ENCODE measurements around the gene TSPAN8. TPM values are rescaled to one million over a fixed set of nuclear protein-coding genes. Genes with fewer than 3 reads are reported as not detected.

TSPAN8 gene
- total RNA-seq, 1 donor from 2014 or later = not detected

DNA sequence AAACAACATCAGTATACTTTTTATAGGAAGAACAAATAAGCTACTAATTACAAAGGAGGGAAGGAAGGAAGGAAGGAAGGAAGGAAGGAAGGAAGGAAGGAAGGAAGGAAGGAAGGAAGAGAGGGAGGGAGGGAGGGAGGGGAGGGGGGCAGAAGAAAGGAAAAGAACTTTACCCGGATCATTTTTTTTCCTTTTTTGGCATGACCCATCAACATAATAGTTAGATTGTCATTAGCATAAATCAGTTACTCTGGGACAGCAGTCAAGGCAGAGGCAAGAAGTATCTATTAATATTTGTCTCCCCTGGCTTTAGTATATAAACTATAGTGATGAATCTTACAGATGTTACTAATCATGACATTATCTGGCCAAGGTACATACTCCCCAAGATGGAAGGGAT, 35.2 kb upstream of the TSPAN8 start:
- DNase-seq (ENCODE audit: low read depth) (no peak), FAIRE-seq (no peak)
- Mint-ChIP-seq H3K4me3 (ENCODE audit: unreplicated experiment) (no peak overlapping the region), H3K36me3 (ENCODE audit: low read depth, unreplicated experiment) (peaks cover 2% of the 10 kb centered on the region), H3K9me3 (ENCODE audit: unreplicated experiment) (no peaks in the 10 kb centered on the region), H3K27me3 (ENCODE audit: low read depth, unreplicated experiment) (no peaks in the 10 kb centered on the region), H3K4me1 (ENCODE audit: low read depth, unreplicated experiment) (no peaks in the 10 kb centered on the region), H3K27ac (ENCODE audit: unreplicated experiment) (no peak overlapping the region)
- H3K79me2 ChIP-seq (ENCODE audit: insufficient read depth, low read length) = no peaks in the 10 kb centered on the region
- H3K27ac ChIP-seq (ENCODE audit: low read depth, low read length) = no peak overlapping the region
- H3K27me3 ChIP-seq (ENCODE audit: insufficient read depth, low read length) = no peaks in the 10 kb centered on the region
- no peaks in the 10 kb centered on the region for H3K4me1 ChIP-seq (ENCODE audit: insufficient read depth, low read length)
- TF ChIP-seq, protein P1, sequence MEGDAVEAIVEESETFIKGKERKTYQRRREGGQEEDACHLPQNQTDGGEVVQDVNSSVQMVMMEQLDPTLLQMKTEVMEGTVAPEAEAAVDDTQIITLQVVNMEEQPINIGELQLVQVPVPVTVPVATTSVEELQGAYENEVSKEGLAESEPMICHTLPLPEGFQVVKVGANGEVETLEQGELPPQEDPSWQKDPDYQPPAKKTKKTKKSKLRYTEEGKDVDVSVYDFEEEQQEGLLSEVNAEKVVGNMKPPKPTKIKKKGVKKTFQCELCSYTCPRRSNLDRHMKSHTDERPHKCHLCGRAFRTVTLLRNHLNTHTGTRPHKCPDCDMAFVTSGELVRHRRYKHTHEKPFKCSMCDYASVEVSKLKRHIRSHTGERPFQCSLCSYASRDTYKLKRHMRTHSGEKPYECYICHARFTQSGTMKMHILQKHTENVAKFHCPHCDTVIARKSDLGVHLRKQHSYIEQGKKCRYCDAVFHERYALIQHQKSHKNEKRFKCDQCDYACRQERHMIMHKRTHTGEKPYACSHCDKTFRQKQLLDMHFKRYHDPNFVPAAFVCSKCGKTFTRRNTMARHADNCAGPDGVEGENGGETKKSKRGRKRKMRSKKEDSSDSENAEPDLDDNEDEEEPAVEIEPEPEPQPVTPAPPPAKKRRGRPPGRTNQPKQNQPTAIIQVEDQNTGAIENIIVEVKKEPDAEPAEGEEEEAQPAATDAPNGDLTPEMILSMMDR (IDR thresholded peaks at IDR 0.05; ENCODE audit: insufficient read depth, low read depth, low read length) = no peak
- TF ChIP-seq EZH2 (IDR thresholded peaks at IDR 0.05; ENCODE audit: insufficient read depth, low read length) = no peak
- no peaks in the 10 kb centered on the region for H3K36me3 ChIP-seq (ENCODE audit: insufficient read depth, low read length)
- no peak overlapping the region for H2AFZ ChIP-seq (ENCODE audit: low read depth, low read length)
- H3K4me2 ChIP-seq (ENCODE audit: low read length) = no peak overlapping the region
- H3K9ac ChIP-seq (ENCODE audit: low read length) = no peak overlapping the region
- no peaks in the 10 kb centered on the region for H4K20me1 ChIP-seq (ENCODE audit: insufficient read depth, low read length)
- no peaks in the 10 kb centered on the region for H3K9me3 ChIP-seq (ENCODE audit: insufficient read depth, low read depth, low read length)
- H3K4me3 ChIP-seq (ENCODE audit: insufficient read depth, low read depth, low read length) = no peak overlapping the region

DNA sequence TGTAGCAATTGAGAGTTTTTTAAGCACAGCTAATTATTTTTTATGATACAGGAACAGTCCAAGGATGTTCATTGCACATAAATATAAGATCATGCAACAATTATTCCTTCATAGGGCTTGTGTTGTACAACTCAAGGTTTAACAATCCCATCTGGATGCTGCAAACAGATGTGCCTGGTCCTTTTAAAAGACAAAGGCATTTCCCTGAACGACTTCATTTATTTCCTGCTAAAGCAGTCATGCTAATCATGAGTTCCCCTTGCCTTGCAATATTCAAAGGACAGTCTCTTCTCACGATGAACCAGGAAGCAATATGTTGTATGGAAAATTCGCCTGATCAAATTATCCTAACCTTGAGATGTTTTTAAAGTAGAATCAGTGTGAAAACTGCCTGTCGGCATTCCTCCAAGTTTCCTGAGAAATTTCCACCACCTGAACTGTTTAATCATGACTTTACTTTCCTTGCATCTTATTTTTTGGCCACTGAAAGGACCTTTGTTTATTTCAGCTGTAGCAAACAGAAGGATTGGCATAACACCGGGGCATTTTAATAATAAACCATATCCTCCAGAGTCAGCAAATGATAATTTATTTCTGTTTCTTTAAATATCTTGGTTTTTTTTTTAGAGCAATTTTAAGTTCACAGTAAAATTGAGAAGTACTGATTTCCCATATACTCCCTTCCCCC, 33.9 kb upstream of the TSPAN8 start:
- H2AFZ ChIP-seq (ENCODE audit: low read depth, low read length) = no peak overlapping the region
- H4K20me1 ChIP-seq (ENCODE audit: insufficient read depth, low read length) = no peaks in the 10 kb centered on the region
- Mint-ChIP-seq H3K4me1 (ENCODE audit: low read depth, unreplicated experiment) (no peaks in the 10 kb centered on the region), H3K27ac (ENCODE audit: unreplicated experiment) (no peak overlapping the region), H3K27me3 (ENCODE audit: low read depth, unreplicated experiment) (no peaks in the 10 kb centered on the region), H3K9me3 (ENCODE audit: unreplicated experiment) (no peaks in the 10 kb centered on the region), H3K36me3 (ENCODE audit: low read depth, unreplicated experiment) (peaks cover 2% of the 10 kb centered on the region), H3K4me3 (ENCODE audit: unreplicated experiment) (no peak overlapping the region)
- no peaks in the 10 kb centered on the region for H3K9me3 ChIP-seq (ENCODE audit: insufficient read depth, low read depth, low read length)
- H3K79me2 ChIP-seq (ENCODE audit: insufficient read depth, low read length) = no peaks in the 10 kb centered on the region
- TF ChIP-seq EZH2 (IDR thresholded peaks at IDR 0.05; ENCODE audit: insufficient read depth, low read length) = no peak
- TF ChIP-seq, protein P1 (IDR thresholded peaks at IDR 0.05; ENCODE audit: insufficient read depth, low read depth, low read length) = no peak
- FAIRE-seq (no peak), DNase-seq (ENCODE audit: low read depth) (no peak)
- H3K4me2 ChIP-seq (ENCODE audit: low read length) = no peak overlapping the region
- H3K4me1 ChIP-seq (ENCODE audit: insufficient read depth, low read length) = no peaks in the 10 kb centered on the region
- no peaks in the 10 kb centered on the region for H3K27me3 ChIP-seq (ENCODE audit: insufficient read depth, low read length)
- H3K27ac ChIP-seq (ENCODE audit: low read depth, low read length) = no peak overlapping the region
- H3K9ac ChIP-seq (ENCODE audit: low read length) = no peak overlapping the region
- H3K4me3 ChIP-seq (ENCODE audit: insufficient read depth, low read depth, low read length) = no peak overlapping the region
- H3K36me3 ChIP-seq (ENCODE audit: insufficient read depth, low read length) = no peaks in the 10 kb centered on the region

DNA sequence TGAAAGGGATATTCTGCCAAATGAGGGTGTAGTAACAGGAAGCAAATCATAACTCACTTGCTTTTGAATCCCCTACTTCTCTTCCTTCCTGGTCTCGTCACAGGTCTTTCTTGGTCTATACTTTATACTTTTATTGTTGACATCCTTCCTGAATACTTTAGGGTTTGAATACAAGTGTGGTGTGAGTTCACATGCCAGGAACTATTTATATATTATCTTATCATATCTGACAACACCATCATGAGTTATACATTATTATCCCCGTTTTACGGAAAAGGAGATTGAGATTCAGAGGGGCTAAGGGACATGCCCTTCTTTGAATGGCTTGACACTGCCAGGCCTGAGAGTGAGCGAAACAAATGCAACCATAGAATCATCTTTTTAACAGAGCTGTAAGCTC, 33.0 kb upstream of the TSPAN8 start:
- Histone ChIP-seq H3K36me3 (ENCODE audit: insufficient read depth, low read length) (no peaks in the 10 kb centered on the region), H3K4me3 (ENCODE audit: insufficient read depth, low read depth, low read length) (no peak overlapping the region), H2AFZ (ENCODE audit: low read depth, low read length) (no peak overlapping the region), H3K9me3 (ENCODE audit: insufficient read depth, low read depth, low read length) (no peaks in the 10 kb centered on the region), H3K27me3 (ENCODE audit: insufficient read depth, low read length) (no peaks in the 10 kb centered on the region), H3K79me2 (ENCODE audit: insufficient read depth, low read length) (no peaks in the 10 kb centered on the region), H3K9ac (ENCODE audit: low read length) (no peak overlapping the region), H3K4me2 (ENCODE audit: low read length) (no peak overlapping the region), H3K4me1 (ENCODE audit: insufficient read depth, low read length) (no peaks in the 10 kb centered on the region), H4K20me1 (ENCODE audit: insufficient read depth, low read length) (no peaks in the 10 kb centered on the region), H3K27ac (ENCODE audit: low read depth, low read length) (no peak overlapping the region)
- no peak for TF ChIP-seq EZH2 (IDR thresholded peaks at IDR 0.05; ENCODE audit: insufficient read depth, low read length)
- TF ChIP-seq, protein P1 (IDR thresholded peaks at IDR 0.05; ENCODE audit: insufficient read depth, low read depth, low read length) = no peak
- no peak overlapping the region for H3K27ac Mint-ChIP-seq (ENCODE audit: unreplicated experiment)
- FAIRE-seq = no peak
- H3K4me3 Mint-ChIP-seq (ENCODE audit: unreplicated experiment) = no peak overlapping the region
- H3K36me3 Mint-ChIP-seq (ENCODE audit: low read depth, unreplicated experiment) = peaks cover 2% of the 10 kb centered on the region
- no peaks in the 10 kb centered on the region for H3K27me3 Mint-ChIP-seq (ENCODE audit: low read depth, unreplicated experiment)
- H3K4me1 Mint-ChIP-seq (ENCODE audit: low read depth, unreplicated experiment) = no peaks in the 10 kb centered on the region
- DNase-seq (ENCODE audit: low read depth) = no peak
- no peaks in the 10 kb centered on the region for H3K9me3 Mint-ChIP-seq (ENCODE audit: unreplicated experiment)

Data from astrocyte (in vitro differentiated cells and primary cell).